Measurements from ENCODE around the gene CCDC121. TPM values are rescaled to one million over a fixed set of nuclear protein-coding genes. Genes with fewer than 3 reads are reported as not detected.
A peak's percentile ranks its signal among the peaks of the same experiment; 100 is the strongest.

CCDC121 gene
- total RNA-seq, 3 donors from 2014 or later (not counting 1 experiment from before 2014, with no cell fraction given), result 0.25 to 0.58 (median 0.42) TPM

DNA sequence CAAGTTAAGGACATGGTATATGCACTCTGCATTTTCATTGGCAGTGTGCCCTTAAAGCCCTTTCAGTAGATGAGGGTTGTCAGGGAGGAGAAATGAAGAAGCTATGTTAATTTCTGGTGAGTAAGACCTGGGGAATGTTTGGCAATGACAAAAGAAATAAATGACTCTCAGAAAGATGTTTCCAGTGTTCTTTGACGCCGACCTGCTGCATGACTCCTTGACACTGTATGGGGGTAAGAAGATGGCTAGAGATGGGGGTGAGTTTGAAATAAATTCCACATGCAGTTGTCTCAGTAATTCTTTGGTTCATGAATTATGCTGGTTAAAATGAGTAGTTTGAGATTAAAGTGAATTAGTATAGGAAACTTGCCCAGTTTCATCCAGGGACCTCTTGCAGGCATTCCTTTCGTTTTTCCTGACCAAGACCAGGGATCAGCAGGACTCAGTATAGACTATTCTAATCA is 5.9 kb downstream of the CCDC121 start:
- intact Hi-C loops (cut with micrococcal nuclease), result no loop called here
- no peak for ATAC-seq
- no peak for DNase-seq
- Histone ChIP-seq H3K27ac (ENCODE audit: low read length) (no peak overlapping the region), H3K36me3 (ENCODE audit: control insufficient read depth, insufficient read depth, low read length) (peaks cover 55% of the 10 kb centered on the region), H3K4me3 (ENCODE audit: low read length) (no peak overlapping the region), H3K27me3 (ENCODE audit: control insufficient read depth, insufficient read depth, low read length) (no peaks in the 10 kb centered on the region), H3K9me3 (ENCODE audit: control insufficient read depth, insufficient read depth, low read length) (no peaks in the 10 kb centered on the region), H3K4me1 (ENCODE audit: control insufficient read depth, insufficient read depth, low read length) (no peaks in the 10 kb centered on the region)
- Mint-ChIP-seq H3K27me3 (ENCODE audit: low read depth in 2 of 2) (no peaks in the 10 kb centered on the region), H3K4me3 (no peak overlapping the region), H3K27ac (peak overlapping the region in 1 of 2 donors; percentile 42), H3K36me3 (peaks cover 31% of the 10 kb centered on the region), H3K9me3 (no peaks in the 10 kb centered on the region), H3K4me1 (peaks cover 9% of the 10 kb centered on the region in 2 donors)
- 96% methylated on average over 2 of the region's 3 CpGs for WGBS (ENCODE audit: insufficient coverage)
- TF ChIP-seq CTCF (IDR thresholded peaks at IDR 0.05), result no peak

DNA sequence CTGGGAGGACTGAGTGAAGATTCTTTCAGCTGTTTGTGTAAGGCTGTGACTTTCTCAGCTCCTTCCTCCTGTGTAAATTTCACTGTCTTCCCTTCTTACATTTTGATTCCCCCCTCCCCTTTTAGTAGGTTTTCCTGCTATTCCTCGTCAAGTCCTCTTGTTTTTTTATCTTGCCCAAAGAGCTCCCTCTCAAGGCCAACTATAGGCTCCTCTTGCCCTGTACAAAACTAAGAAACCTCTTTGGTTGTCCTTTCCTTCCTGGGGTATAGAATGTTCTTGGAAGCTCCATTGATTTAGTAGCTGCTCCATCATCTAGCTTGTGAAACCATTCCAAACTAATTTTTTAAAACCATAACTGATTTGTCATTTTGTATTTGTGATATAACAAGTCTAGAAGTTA is 7.3 kb downstream of the CCDC121 start:
- no peak for DNase-seq
- H3K27me3 Mint-ChIP-seq (ENCODE audit: low read depth in 2 of 2), result no peaks in the 10 kb centered on the region
- TF ChIP-seq CTCF (IDR thresholded peaks at IDR 0.05), result no peak
- H3K9me3 ChIP-seq (ENCODE audit: control insufficient read depth, insufficient read depth, low read length), result no peaks in the 10 kb centered on the region
- intact Hi-C loops (cut with micrococcal nuclease), result no loop called here
- H3K27ac Mint-ChIP-seq, result no peak overlapping the region
- H3K4me3 ChIP-seq (ENCODE audit: low read length), result no peak overlapping the region
- no peaks in the 10 kb centered on the region for H3K4me1 Mint-ChIP-seq
- H3K9me3 Mint-ChIP-seq, result no peaks in the 10 kb centered on the region
- peaks cover 70% of the 10 kb centered on the region for H3K36me3 ChIP-seq (ENCODE audit: control insufficient read depth, insufficient read depth, low read length)
- H3K27ac ChIP-seq (ENCODE audit: low read length), result no peak overlapping the region
- WGBS (ENCODE audit: insufficient coverage), result 82% methylated on average over 1 of the region's 1 CpG
- ATAC-seq, result no peak
- H3K36me3 Mint-ChIP-seq, result peaks cover 42% of the 10 kb centered on the region
- H3K4me3 Mint-ChIP-seq, result no peak overlapping the region
- H3K4me1 ChIP-seq (ENCODE audit: control insufficient read depth, insufficient read depth, low read length), result no peaks in the 10 kb centered on the region
- no peaks in the 10 kb centered on the region for H3K27me3 ChIP-seq (ENCODE audit: control insufficient read depth, insufficient read depth, low read length)

GRCh38 chr2:27615316-27615715 is 13.5 kb downstream of the CCDC121 start:
- Mint-ChIP-seq H3K27me3 (ENCODE audit: low read depth in 2 of 2) (no peaks in the 10 kb centered on the region), H3K9me3 (no peaks in the 10 kb centered on the region), H3K4me3 (no peak overlapping the region), H3K36me3 (peaks cover 24% of the 10 kb centered on the region), H3K27ac (no peak overlapping the region), H3K4me1 (peaks cover 4 to 5% of the 10 kb centered on the region in 2 donors)
- H3K36me3 ChIP-seq (ENCODE audit: control insufficient read depth, insufficient read depth, low read length), result peaks cover 54% of the 10 kb centered on the region
- no peak for TF ChIP-seq CTCF (IDR thresholded peaks at IDR 0.05)
- WGBS (ENCODE audit: insufficient coverage), result 97% methylated on average over 3 of the region's 3 CpGs
- no peaks in the 10 kb centered on the region for H3K4me1 ChIP-seq (ENCODE audit: control insufficient read depth, insufficient read depth, low read length)
- no peaks in the 10 kb centered on the region for H3K9me3 ChIP-seq (ENCODE audit: control insufficient read depth, insufficient read depth, low read length)
- ATAC-seq (no peak), DNase-seq (no peak)
- H3K27me3 ChIP-seq (ENCODE audit: control insufficient read depth, insufficient read depth, low read length), result no peaks in the 10 kb centered on the region
- no peak overlapping the region for H3K27ac ChIP-seq (ENCODE audit: low read length)
- no peak overlapping the region for H3K4me3 ChIP-seq (ENCODE audit: low read length)
- intact Hi-C loops (cut with micrococcal nuclease), result no loop called here

- WGBS (ENCODE audit: insufficient coverage), result 100% methylated on average over 1 of the region's 2 CpGs
- peaks cover 50% of the 10 kb centered on the region for H3K36me3 ChIP-seq (ENCODE audit: control insufficient read depth, insufficient read depth, low read length)
- H3K27ac Mint-ChIP-seq, result no peak overlapping the region
These were observed 14.8 kb downstream of the CCDC121 start for GRCh38 chr2:27613985-27614384.

More at GRCh38 chr2:27613985-27614384, 14.8 kb downstream of the CCDC121 start:
- no peak overlapping the region for H3K4me3 Mint-ChIP-seq
- DNase-seq (no peak), ATAC-seq (no peak)
- no peak for TF ChIP-seq CTCF (IDR thresholded peaks at IDR 0.05)
- Histone ChIP-seq H3K4me3 (ENCODE audit: low read length) (no peak overlapping the region), H3K27me3 (ENCODE audit: control insufficient read depth, insufficient read depth, low read length) (no peaks in the 10 kb centered on the region), H3K27ac (ENCODE audit: low read length) (no peak overlapping the region), H3K9me3 (ENCODE audit: control insufficient read depth, insufficient read depth, low read length) (no peaks in the 10 kb centered on the region), H3K4me1 (ENCODE audit: control insufficient read depth, insufficient read depth, low read length) (no peaks in the 10 kb centered on the region)
- no peaks in the 10 kb centered on the region for H3K27me3 Mint-ChIP-seq (ENCODE audit: low read depth in 2 of 2)
- no peaks in the 10 kb centered on the region for H3K9me3 Mint-ChIP-seq
- peaks cover 18% of the 10 kb centered on the region for H3K36me3 Mint-ChIP-seq
- intact Hi-C loops (cut with micrococcal nuclease), result no loop called here
- peaks cover 4 to 5% of the 10 kb centered on the region in 2 donors for H3K4me1 Mint-ChIP-seq

All from natural killer cell (primary cell).